Inflammatory macrophage treated with lipopolysaccharide for 1 hour (primary cell): ENCODE data around the gene SLC25A13.
A peak's percentile ranks its signal among the peaks of the same experiment; 100 is the strongest.

ENCODE experiments used
- DNase-seq, 2 donors: peaks; one replicate each; pipeline ENCODE4 v3.0.0-alpha.2; 2020 to 2022

SLC25A13 gene

GRCh38 chr7:96237040-96237439, 84.9 kb downstream of the SLC25A13 start:
- no peak for DNase-seq

GRCh38 chr7:96236198-96237039, 85.5 kb downstream of the SLC25A13 start:
- no peak for DNase-seq

DNA sequence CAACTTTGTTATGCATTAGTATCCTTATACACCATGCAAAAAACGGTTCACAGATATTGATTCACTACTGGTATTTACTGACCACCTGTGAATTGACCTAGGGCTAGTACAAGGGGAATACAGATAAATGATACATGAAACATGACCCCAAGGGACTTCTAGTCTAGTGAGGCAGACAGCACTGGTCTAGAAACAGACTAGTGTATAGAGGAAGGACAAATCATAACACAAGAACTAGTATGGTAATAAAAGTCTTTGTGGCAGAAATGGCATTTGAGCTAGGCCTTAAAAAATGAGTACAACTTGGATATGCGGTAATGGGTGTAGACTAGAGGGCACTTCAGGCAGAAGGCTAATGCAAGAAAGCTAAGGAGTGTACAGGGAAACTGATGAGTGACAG, 86.6 kb downstream of the SLC25A13 start:
- DNase-seq: no peak

DNA sequence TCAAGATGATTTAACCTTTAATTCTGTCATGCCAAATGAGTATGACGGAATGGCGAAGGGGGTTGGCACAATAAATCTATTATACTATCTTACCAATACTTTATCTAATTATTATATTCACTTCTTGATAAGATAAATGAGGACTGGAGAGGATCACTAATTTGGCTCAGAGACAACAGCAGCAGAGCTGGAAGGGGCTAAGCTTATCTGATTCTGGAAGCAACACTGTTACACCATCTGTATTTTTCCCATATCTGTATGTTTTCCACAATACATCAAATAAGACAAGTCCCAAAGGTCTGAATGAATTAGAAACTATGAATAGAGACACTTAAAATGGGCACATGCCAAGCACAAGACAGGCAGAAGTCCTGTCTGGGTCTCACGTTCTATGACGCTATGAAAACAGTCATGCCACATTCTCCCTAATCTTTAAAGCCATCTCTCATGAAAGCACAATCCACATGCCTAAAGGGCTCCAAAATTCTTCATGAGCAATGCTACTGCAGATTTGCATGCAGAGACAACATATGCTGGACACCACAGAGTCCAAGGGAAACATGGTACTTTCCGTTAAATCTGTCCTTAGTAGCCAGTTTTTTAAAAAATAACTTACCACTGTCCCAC, 88.3 kb downstream of the SLC25A13 start:
- DNase-seq: no peak

GRCh38 chr7:96233084-96233483, 88.8 kb downstream of the SLC25A13 start:
- no peak for DNase-seq

GRCh38 chr7:96228760-96229159, 93.1 kb downstream of the SLC25A13 start:
- DNase-seq: no peak

DNA sequence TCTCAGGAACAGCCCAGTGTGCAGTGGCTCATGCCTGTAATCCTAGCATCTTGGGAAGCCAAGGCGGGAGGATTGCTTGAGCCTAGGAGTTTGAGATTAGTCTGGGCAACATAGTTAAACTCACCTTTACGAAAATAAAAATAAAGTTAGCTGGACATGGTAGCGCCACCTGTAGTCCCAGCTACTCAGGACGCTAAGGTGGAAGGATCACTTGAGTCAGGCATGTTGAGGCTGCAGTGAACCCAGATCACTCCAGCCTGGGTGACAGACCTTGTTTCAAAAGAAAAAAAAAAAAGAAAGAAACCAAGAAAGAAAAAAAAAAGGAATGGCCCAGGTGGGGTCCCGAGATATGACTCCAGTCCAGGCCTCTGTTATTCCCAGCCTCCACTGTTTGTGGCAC, 96.6 kb downstream of the SLC25A13 start:
- DNase-seq: no peak

DNA sequence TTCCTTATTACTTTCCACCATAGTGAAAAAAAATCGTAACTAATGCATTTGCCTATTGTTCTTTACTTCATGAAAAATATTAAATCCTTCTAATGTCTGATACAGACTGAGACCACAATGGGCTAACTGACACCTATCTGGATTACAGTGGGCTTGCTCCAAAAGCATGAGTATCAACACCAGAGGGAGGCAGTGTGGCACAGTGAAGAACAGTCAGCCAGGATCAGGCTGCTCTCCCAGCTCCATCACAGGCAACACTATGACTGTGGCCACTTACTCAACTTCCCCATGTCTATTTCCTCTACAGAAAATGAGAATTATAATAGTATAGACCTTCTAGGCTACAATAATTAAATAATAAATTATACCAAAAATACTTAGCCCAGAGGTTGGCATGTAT, 97.2 kb downstream of the SLC25A13 start:
- DNase-seq: peak; percentile 29 to 32

DNA sequence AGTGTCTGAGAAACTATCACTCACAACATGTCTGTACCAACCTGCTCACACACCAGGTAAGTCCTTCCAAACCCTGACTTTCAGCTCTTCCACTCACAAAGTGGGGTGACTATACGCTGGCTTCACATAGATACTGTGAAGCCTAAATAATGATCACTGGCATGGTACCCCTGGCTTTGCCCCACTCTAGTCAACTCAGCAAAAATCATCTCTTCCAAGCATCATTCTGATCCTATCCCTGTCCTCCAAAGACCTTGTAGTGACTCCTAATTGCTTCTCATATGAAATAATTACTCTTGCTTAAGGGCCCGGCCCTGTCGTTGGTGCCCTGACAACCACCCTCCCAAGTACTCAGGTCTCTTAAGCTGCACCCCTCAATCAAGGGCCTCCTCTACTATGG, 97.8 kb downstream of the SLC25A13 start:
- DNase-seq: no peak

- DNase-seq: no peak
Measured at GRCh38 chr7:96221888-96222287, 100.0 kb downstream of the SLC25A13 start.

DNA sequence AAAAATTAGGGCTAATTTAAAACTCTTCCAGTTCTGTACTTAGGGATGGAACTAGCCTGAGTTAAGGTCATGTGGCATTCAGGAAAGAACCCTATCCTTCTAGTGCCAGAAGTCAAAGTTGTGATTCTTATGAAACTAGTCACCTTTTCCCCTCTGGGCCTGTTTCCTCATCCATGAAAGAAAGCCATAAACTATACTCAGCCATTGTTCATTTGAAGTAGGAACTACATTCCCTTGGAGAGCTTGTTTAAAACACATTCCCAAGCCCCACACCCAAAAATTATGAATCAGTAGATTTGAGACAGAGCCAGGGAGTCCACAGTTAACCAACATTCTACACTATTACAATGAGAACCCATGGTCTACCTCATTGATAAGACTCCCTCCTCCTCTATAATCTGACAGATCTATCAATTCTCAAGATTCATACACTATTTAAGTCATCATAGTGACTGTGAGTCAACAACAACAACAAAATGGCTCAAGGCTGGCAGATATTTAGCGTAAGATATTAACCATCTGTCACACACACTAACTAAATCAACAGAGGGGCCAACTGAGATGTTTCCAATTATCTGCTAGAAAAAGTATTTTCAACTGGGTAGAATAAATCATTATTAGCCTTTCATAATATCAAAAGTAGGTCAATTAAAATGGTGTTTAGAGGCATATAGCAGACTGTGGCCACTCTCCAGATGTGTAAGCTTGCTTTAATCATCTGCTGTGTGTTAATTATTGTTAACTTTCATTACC, 102.3 kb downstream of the SLC25A13 start:
- peak in 1 of 2 donors; percentile 43 for DNase-seq

DNA sequence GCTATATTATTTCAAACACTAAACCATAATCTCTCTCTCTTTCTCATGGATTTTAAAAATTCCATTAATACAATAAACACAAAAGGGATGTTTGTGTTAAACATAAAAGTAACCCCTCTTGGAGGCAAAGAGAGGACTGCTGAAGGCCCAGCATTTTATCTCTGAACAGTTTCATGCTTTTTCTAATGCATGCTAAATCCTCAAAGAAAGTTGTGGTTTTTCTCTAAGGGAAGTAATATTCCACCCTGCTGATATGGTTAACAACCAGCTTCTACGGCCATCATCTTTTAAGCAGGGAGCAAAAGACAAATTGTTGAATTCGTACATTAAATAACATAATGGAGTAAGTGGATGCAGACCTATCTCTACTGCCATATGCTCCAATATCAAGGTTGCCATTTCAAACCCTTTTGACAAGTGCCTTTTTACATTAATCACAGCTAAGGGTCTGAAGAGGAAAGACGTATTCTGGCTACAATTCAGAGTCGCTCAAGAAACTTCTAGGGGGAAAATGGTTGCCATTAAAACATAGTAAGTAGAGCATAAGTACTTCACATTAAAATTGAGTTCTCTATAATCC, 103.1 kb downstream of the SLC25A13 start:
- no peak for DNase-seq

GRCh38 chr7:96217147-96217546, 104.8 kb downstream of the SLC25A13 start:
- no peak for DNase-seq

GRCh38 chr7:96216373-96216772, 105.5 kb downstream of the SLC25A13 start:
- no peak for DNase-seq

DNA sequence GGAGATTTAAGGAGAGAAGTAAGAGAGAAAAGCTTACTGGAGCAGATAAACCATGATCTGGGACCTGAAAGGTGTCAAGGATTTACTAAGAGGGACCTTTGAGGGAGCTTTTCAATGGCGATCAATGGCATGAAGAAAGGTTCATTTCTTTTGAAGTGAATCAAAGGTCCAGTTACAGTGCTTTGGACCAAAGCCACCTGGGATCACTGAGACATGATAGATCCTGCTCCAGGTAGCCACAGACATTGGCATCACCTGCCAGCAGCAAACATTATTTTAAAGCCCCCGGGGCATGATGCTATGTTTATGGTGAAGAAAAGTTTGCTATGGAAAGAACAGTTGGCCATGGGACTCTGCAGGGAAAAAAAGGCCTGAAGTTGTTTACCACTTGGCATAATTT, 109.4 kb downstream of the SLC25A13 start:
- no peak for DNase-seq

GRCh38 chr7:96211954-96212353, 109.9 kb downstream of the SLC25A13 start:
- no peak for DNase-seq

- DNase-seq: no peak
Measured at GRCh38 chr7:96205665-96206064, 116.2 kb downstream of the SLC25A13 start.

DNA sequence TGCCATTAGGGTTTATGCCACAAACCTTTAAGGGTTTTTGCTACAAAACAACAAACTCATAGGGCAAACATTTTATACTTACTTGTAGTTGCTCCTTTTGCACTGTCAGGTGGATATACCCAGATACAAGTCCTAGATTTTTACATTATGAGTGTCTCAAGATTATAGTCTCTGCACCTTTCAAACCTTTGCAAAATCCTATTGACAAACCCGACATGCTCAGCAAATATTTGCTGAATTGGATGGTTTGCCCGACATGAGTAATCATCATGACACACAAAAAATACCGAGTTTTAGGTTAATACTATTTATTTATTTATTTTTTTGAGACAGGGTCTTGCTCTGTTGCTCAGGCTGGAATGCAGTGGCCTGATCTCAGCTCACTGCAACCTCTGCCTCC, 117.3 kb downstream of the SLC25A13 start:
- no peak for DNase-seq

GRCh38 chr7:96203786-96204185, 118.1 kb downstream of the SLC25A13 start:
- no peak for DNase-seq

GRCh38 chr7:96202102-96202501, 119.8 kb downstream of the SLC25A13 start:
- DNase-seq: no peak

- DNase-seq: no peak
Measured at GRCh38 chr7:96200740-96201139, 121.2 kb downstream of the SLC25A13 start.

DNA sequence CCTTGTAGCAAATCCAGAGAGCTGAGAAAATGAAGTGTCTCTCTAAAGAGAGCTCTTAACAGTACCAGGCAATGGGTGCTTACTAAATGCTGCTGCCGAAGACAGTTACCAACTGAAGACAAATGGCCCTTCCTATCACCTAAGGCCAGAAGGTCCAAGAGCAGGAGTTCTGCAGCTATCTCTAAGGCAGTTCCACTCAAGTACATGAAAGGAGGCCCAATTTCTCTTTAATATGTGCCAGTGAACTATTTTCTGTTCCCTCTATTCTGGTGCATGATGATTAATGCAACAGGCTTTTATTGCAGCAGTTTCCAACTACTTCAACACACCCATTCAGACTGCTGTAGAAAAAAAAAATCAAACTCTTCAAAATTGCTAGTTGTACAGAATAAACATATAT, 122.5 kb downstream of the SLC25A13 start:
- DNase-seq: no peak

- DNase-seq: no peak
Measured at GRCh38 chr7:96198047-96198636, 123.8 kb downstream of the SLC25A13 start.
